ELF-1 (cell line): ENCODE results near the gene PTPRS.

ENCODE experiments used
- DNase-seq: peaks from one replicate; pipeline ENCODE4 v3.0.0-alpha.2; 2016; ENCODE audit warnings: low read depth, low spot score

PTPRS gene

DNA sequence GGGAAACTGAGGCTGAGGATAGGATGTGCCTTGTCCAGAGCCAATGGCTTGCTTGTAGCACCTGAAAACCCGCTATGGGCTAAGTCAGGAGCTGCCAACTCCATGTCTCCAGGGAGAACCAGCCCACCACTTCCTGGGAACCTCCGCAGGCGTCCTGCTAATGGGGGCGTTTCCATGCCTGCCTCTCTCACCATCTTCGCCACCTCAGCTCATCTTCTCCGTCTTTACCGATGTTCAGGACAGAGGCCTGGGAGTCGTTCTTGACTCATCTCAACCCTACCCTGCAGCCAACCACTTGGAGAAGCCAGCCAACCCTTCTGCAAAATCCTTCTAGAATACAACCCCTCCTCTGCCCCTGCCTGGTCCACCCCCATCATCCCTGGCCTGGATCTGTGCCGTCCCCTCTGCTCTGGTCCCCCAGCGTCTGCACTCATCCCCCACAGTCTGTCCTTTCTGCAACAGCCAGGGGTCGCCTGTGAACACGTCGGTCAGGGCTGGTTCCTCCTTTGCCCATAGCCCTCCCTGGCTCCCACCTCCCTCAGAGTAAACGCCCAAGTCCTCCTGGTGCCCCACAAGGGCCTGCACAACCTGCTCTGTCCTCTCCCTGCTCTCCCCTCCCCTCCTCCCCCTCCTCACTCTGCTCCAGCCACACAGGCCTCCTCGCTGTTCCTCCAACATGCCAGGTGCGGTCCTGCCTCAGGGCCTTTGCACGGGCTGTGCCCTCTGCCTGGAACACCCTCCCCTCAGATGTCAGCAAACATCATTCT, 31.0 kb downstream of the PTPRS start:
- DNase-seq, result no peak

DNA sequence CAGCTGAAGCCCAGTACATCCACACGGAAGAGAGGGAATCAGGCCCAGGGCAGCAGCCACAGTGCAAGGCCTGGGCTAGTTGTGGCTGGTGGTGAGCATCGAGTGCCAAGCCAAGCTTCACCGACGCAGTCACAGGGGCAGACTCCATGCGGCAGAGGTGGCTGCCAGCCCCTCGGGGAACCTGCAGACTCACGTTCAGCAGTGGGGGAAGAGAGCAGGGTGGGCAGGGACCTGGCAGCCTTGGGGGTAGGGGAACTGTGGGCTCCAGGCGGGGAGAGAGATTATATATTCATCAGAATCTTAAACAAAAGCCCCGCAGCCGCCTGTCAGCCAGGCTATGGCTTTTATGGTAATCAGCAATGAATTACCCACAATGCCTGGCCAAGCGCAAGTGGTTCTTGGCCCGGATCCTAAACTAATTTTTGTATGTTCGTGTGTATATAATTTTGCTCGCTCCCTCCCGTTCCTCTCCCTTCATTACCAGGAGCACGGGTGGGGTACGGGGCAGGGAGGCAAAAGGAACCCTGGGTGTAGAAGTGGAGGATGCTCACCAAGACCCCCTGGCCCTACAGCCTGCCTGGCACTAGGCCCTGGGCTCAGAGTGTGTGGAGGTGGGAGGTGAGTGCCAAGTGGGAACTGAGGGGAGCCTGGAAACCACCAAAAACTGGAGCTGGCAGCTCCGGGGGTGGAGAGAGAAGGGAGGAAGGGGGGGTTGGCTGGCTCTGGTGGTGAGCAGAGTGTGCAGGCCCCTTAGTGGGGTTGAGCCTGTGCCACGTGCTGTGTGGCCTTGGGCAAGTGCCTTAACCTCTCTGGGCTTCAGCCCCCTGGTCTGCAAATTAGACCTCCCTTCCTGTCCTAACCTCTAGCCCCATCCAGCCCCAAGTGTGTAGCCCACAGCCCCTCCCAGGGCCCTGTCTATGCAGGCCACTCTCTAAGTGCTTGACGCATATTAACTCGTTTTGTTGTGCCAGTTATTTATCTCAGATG, 31.9 kb downstream of the PTPRS start:
- peak; percentile 36 for DNase-seq

DNA sequence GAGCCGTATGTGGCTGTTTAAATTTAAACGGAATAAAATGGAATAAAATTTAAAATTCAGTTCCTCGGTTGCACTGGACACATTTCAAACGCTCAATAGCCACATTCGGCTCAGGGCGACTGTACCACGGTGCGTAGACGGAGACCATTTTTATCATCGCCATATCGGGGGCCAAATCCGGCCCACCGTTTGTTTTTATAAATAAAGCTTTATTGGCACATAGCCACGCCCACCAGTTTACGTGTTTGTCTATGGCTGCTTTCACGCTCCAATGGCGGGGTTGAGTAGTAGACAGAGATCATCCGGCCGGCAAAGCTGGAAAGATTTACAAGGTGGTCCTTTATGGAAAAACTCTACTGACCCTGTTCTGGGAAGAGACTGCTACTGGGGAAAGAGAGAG, 33.0 kb downstream of the PTPRS start:
- no peak for DNase-seq

DNA sequence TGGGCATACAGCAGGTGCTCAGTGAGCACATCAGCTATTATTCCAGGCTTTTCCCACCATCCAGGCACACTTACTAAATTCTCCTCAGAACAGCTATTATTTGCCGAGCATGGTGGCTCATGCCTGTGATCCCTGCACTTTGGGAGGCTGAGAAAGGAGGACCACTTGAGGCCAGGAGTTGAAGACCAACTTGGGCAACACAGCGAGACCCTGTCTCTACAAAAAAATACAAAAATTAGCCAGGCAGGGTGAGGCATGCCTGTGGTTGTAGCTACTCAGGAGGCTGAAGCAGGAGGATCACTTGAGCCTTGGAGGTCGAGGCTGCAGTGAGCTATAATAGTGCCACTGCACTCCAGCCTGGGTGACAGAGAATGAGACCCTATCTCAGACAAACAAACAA, 35.4 kb downstream of the PTPRS start:
- DNase-seq, result no peak

DNA sequence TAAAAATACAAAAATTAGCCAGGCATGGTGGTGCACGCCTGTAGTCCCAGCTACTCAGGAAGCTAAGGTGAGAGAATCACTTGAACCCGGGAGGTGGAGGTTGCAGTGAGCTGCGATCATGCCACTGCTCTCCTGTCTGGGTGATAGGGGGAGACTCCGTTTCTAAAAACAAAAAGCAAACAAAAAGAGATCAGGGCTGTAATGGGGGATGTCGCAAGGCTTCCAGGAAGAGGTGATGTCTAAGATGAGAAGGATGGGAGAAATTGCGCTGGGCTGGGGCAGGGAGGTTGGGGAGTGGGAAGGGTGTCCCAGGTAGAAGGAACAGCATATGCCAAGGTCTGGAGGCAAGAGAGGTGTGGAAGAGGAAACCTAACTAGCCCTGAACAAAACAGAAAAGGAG, 36.1 kb downstream of the PTPRS start:
- no peak for DNase-seq

DNA sequence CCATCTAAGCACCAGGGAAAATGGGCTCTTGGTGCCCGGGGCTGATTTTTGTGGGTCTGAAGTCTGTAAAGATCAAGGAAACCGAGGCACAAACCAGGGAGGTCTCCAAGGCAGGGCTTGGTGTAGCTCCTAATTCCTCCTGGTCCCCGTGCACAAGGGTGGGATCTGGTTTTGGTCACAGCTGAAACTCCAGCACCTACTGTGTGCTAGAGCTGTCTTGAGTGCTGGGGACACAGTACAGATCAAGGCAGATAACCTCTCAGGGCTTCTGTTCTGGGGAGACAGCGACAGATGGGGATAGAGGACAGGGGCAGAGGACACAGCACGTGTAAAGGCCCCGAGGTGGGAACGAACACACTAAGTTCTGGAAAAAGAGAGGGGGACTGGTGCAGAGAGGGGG, 37.4 kb downstream of the PTPRS start:
- no peak for DNase-seq

DNA sequence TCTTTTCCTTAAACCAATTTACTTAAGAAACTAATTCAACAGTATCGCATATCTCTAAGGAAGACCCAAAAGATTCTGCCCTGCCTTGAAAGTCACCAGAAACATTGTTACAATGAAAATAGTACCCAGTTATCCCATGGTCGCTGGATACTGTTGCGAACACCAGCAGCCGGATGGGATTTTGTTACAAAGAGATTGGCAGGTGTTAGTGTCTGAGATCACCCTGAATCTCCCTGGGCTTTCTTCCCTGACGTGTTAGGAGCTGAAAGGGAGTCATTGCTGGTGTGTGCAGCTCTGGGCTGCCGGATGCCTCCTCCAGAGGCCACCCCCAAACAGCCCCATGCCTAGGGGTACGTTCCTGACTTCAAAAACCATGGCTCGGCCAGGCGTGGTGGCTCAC, 38.2 kb downstream of the PTPRS start:
- no peak for DNase-seq

- no peak for DNase-seq
These were observed 41.5 kb downstream of the PTPRS start for GRCh38 chr19:5299137-5299536.

DNA sequence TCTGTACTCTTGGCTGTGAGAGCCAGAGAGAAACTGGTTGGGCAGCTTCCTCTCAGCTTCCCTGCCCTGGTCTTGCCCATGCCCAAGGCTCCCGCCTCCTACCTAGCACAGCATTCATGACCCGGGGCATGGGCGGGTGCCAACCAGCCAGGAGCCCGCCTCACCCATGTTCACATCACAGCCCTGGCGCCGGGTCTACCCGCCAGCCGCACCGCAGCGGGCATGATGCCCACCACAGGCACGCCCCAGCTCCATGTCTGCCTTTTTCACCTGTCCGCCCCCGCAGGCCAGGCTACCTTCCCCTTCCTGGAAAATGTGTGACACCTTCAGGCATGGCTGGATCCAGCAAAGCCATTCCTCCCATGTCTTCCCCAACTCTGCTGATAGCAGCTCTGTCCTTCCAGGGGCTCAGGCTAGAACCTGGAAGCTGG, 42.1 kb downstream of the PTPRS start:
- no peak for DNase-seq

DNA sequence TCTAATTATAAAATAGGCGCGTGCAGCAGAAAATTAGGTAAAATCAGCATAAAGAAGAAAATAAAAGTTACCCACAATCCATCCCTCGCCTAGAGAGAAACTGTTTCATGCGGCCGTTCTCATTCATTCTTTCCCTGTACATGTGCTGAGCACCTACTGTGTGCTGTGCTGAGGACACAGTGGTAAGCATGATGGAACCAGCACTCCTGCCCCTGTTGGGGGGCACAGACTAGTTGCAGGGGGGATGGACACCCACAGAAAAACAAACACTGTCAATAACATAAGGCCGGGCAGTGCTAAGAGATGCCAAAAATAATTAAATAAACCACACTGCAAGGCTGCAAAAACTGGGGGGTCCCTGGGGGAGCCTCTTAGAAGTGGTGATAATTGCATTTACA, 43.3 kb downstream of the PTPRS start:
- DNase-seq, result no peak

DNA sequence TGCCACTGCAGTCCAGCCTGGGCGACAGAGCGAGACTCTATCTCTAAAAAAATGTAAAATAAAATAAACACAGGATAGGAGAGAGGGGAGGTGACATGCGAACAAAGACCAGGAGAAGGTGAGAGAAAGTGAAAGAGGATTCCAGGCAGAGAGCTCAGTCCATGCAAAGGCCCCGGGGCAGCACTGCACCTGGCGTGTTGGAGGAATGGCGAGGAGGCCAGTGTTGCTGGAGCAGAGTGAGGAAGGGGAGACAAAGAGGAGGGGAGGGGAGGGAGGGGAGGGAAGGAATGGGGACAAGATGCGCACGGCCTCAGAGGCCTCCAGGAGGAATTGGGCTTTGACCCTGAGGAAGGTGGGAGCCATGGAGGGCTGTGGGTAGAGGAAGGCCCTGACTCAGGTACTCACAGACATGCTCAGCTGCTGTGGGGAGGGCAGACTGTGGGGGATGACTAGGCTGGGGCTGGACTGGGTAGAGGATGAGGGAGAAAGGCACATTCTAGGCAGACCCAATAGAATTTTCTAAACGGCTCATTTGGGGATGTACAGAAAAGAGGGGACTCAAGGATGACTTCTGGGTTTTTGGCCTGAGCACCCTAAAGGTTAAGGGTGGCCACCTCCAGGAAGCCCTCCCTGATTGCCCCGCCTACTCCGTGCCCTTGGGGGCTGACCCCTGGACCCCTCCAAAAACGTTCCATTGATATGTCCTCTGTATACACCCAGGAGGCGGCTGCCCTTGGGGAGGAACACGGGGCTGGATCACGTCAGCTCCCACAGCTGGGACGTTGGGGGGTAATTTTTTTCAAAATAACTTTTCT, 43.9 kb downstream of the PTPRS start:
- no peak for DNase-seq

DNA sequence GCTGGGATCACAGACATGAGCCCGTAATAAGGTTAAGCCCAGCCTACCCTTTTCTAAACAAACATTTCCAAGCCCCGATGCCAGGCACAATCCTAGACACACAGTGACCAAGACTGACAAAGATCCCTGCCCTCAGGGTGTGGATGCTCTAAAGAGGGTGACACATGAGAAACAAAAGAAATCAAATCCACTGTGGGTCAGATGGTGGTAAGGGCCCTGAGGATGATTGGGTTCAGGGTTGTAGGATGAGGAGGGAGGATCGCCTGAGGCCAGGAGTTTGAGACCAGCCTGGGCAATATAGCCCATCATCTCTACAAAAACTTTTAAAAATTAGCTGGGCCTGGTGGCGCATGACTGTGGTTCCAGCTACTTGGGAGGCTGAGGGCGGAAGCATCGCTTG, 44.6 kb downstream of the PTPRS start:
- no peak for DNase-seq

DNA sequence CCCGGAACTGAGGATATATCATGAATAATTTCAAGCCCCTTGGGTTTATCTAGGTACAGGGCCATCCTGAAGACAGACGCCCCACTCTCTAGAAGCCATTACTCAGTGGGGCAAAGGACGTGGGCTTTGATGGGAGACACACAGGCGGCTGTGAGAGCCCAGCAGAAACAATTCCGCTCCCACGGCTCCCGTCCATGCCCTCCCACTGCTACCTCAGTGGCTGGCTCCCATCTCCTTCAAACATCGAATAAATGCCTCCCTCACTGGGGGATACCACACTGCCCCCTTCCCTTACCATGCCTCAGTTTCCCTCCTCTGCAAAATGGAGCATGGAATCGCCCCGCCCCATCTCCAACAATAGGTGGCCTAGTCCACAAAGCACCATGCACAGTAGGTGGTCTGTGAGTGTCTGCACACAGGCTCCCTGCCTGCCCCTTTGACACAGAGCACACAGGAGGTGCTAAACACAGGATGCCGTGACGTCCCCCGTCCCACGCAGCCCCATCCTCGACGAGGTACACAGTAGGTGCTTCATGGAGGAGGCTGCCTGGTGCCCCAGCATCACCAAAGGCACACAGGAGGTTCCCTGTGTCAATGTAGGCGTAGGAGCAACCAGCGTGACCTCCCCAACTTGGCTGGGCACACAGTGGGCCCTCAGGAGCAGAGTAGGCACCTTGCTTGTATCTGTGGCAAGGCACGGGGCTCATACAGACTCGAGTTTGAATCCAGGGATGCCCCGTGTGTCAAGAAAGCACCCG, 46.0 kb downstream of the PTPRS start:
- no peak for DNase-seq

DNA sequence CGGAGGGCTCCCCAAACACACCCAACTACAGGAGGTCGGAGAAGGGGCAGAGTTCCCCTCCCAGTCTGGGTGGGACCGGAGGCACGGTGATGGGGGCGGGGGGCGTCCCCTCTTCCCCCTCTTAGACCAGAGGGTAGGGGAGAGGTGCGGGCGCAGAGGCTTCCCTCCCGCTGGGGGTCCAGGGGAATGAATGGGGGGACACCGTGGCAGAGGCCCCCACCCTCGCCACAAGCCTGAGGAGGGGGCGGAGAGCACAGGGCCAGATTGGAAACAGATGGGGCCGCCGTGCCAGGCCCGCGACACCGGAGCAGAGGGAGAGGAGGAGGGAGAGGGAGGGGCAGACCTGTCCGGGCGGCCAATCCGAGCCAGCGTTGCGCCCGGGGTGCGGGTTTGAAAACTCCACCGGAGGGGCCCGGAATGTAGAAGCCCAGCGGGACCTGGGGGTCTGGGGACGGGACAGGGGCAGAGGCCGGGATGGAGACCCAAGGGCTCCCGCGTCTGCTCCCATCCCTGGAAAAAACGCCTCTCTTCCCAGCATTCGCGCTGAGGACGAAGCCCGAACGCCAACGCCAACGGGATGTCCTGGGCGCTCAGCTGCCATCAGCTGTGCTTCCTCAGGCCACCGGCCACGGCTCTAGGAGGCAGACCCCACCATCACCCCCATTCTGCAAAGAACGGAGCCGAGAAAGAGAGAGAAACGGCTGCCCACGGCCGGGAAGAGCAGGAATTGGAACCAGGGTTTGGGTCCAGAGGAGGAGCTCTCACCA, 46.8 kb downstream of the PTPRS start:
- DNase-seq, result peak; percentile 67

- peak; percentile 57 for DNase-seq
These were observed 47.6 kb downstream of the PTPRS start for GRCh38 chr19:5292822-5293611.

- no peak for DNase-seq
These were observed 48.2 kb downstream of the PTPRS start for GRCh38 chr19:5292453-5292821.

- DNase-seq, result no peak
These were observed 48.9 kb downstream of the PTPRS start for GRCh38 chr19:5291588-5292193.
